ENCODE data around the gene GJB1.

GJB1 gene

GRCh38 chrX:71215338-71215912 is 7.6 kb upstream of the GJB1 start:
- no peak for DNase-seq

DNA sequence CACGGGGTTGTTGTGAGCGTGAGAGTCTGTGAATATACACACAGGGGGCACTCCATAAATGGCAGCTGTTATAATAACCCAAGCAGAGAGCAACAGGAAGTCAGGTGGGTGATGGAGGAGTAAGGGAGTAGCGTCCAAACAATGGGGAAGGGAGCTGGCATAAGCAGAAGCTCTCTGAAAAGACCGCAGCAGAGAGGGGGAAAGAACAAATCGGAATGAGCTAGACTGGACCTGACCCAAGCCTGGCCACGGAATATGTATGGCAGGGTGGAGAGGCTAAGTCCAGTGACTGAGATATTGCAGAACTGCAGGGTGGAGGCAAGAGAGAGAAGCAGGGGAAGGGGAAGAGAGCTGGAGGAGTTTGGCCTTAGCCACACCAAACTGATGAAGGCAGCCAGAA is 6.5 kb upstream of the GJB1 start:
- DNase-seq, result no peak

GRCh38 chrX:71217298-71217697 is 5.7 kb upstream of the GJB1 start:
- DNase-seq, result no peak

DNA sequence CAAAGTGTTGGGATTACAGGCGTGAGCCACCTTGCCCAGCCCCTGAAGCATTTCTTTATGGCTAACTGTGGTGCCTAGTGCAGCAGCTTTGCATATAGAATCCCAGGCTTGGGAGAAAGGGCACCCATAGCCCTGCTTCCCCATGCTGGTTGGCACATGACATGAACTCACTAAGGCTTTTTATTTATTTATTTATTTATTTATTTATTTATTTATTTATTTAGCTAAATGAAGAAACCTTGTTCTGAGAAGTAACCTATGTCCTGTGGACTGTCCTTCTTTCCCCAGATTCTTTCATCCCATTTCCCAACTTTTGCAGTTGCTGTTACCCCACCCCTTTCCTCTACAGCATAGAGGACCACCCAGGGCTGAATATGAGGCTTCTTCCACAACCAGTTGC is 1.9 kb upstream of the GJB1 start:
- no peak for DNase-seq

DNA sequence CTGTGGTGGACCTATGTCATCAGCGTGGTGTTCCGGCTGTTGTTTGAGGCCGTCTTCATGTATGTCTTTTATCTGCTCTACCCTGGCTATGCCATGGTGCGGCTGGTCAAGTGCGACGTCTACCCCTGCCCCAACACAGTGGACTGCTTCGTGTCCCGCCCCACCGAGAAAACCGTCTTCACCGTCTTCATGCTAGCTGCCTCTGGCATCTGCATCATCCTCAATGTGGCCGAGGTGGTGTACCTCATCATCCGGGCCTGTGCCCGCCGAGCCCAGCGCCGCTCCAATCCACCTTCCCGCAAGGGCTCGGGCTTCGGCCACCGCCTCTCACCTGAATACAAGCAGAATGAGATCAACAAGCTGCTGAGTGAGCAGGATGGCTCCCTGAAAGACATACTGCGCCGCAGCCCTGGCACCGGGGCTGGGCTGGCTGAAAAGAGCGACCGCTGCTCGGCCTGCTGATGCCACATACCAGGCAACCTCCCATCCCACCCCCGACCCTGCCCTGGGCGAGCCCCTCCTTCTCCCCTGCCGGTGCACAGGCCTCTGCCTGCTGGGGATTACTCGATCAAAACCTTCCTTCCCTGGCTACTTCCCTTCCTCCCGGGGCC is 1.2 kb downstream of the GJB1 start:
- no peak for DNase-seq

GRCh38 chrX:71225009-71225408 is 2.0 kb downstream of the GJB1 start:
- no peak for DNase-seq

GRCh38 chrX:71225676-71226075 is 2.7 kb downstream of the GJB1 start:
- no peak for DNase-seq

GRCh38 chrX:71227370-71228062 is 4.5 kb downstream of the GJB1 start:
- DNase-seq, result no peak

- no peak for DNase-seq
Measured at GRCh38 chrX:71228063-71228642, 5.1 kb downstream of the GJB1 start.

- no peak for DNase-seq
Measured at GRCh38 chrX:71235482-71235881, 12.5 kb downstream of the GJB1 start.

DNA sequence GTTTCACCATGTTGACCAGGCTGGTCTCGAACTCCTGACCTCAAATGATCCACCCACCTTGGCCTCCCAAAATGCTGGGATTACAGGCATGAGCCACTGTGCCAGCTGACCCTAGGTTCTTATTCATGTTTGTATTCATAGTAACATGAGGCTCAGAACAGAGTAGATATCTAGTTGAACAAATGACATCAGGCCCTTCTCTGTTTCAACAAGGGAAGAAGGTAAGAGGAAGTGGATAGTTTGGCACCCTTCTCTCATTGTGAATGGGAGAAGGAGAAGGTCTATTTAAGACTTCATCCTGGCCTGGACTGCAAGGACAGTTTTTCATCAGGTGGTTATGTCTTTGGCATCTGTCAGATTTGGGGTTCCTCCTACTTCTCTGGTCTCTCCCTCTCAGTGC is 13.8 kb downstream of the GJB1 start:
- no peak for DNase-seq

- no peak for DNase-seq
Measured at GRCh38 chrX:71239781-71240180, 16.8 kb downstream of the GJB1 start.

- DNase-seq, result no peak
Measured at GRCh38 chrX:71241301-71241700, 18.3 kb downstream of the GJB1 start.

- no peak for DNase-seq
Measured at GRCh38 chrX:71244359-71245128, 21.5 kb downstream of the GJB1 start.

DNA sequence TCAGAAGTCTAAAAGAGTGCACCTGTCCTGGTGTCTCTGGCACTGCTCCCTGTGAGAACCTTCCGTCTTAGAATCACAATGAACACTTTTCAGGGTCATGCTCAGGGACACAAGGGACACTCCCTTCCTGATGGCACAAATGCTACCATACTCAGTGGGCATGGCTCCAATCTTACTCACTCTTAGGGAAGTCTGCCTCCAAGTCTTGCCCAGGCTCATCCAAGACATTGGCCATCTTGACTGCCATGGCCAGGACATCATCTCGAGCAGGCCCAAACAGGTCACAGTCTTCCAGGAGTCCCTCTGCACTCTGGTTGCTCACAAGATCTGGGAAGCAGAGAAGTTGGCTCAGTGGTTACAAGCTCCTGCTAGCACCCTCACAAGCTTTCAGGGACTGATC is 22.1 kb downstream of the GJB1 start:
- no peak for DNase-seq

DNA sequence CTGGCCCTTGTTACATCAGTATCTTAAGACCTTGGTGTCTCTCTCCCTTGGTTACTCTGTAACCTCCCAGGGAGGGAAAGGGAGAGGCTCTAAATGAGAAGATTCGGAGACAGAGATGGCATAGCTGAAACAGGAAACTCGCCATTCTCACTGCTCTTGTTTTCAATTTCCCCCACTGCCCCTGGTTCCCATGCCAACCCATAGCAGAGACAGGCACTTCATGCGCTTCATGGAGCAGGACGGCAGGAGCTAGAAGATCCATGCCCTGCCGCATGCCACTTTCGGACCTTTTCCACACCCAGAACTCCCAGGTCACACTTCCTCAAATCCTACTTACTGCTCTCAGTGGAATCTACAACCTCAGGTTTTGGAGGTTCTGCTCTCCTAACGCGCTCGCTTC is 27.8 kb downstream of the GJB1 start:
- no peak for DNase-seq

DNA sequence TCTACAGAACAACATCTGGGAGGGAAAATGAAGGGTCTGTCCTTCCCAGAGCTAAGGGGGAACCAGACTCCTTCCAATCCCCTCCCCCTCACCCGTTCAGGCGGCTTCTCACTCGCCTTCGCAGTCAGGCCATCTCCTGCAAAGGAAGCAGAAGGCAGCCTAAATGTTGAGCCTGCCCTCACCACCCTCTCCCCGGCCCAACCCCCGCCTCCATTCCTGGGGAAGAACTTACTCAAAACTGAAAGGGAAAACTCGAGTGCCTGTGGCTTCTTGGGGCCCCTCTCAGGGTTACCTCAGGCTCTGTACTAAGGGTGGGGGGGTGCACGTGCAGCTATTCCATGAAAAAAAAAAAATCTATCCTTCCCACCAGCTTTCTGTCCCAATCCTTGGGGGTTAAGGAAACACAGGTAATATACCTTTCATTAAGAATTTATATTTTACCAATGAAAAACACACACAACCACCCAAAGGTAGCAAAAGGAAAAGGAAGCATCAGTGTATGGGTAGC is 28.5 kb downstream of the GJB1 start:
- DNase-seq, result peak; percentile 39

GRCh38 chrX:71252221-71252620 is 29.2 kb downstream of the GJB1 start:
- DNase-seq, result no peak

- DNase-seq, result peak; percentile 55
Measured at GRCh38 chrX:71253253-71254091, 30.4 kb downstream of the GJB1 start.

DNA sequence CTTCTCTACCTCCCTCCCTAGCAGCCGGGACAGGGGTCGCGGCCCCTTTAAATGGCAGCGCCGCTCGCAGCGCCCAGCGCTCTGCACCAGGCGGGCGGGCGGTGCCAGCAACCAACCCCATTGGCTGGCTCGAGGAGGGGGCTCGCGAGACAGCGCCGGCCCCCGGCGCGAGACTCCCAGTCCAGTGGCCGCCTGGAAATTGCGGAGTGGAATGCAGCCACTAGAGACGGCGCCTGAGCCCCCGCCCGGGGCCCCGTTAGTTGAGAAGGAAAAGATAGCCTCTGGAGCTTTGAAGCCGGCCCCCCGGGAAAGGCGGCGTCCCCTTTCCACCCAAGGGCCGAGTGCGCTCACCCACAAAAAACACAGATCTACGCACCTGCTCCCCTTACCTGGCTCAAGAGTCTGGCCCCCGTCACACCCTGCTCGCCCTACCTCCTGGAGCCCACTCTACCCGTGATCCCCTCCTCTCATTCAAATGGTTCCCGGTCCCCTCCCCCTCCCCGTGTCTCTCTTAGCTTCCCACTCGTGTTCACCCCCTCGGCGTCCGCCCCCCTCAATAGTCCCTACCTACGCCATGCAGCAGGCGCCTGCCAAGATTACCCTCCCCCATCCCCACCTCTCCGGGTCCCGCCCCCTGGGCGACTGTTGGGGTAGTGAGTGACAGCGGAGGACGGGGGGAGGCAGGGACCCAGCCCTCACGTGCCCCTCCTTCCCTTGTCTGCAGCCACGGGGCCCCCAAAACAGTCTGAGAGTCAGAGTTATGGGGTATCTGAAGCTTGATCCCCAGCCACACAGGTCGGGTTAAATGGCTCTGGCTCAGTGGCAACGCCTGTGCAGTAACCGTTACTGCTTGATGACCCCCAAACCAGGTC is 31.3 kb downstream of the GJB1 start, which contains the start of gene ZMYM3:
Gene ZMYM3, minus strand, starts transcription at position 49 of the 872 bp plus-strand sequence. CDS start 885 bp downstream, outside the sequence.
- peak; percentile 85 for DNase-seq

DNA sequence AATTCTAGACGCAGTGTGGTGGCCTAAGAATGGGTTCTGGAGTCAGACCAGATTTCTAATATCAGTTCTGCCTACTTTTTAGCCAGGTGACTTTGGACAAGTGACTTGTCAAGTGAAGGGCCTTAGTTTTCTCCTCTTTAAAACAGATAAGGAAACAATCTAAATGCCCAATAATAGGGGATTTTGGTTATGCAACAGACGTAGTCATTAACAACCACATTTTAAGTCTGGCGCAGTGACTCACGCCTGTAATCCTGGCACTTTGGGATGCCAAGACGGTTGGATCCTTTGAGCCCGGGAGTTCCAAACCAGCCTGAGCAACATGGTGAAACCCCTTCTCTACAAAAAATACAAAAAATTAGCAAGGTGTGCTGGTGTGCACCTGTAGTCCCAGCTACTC is 33.0 kb downstream of the GJB1 start:
- no peak for DNase-seq

All from activated CD4-positive, alpha-beta T cell treated with anti-CD3 and anti-CD28 coated beads, Interleukin-10, Interleukin-2, amounts not matched to agents 100 ng/mL and 50 ng/mL, durations not matched to agents 16 hours and 8 hours (primary cell).